HL-60 (cell line): Measurements from ENCODE around the gene GALNT17.
"Not testable (repeated sequence)": the region's sequence is repeated elsewhere in the genome, so short reads cannot be mapped to it uniquely, and the experiment has no call there.

Source experiments
- DNase-seq, 2 experiments: peaks; one replicate each; pipeline ENCODE4 v3.0.0-alpha.2; 2010 to 2020; ENCODE audit warnings: low read depth in 1 of 2, low spot score in 1 of 2
- H3K27ac ChIP-seq: fragments of 250-450 bp; sonication (Bioruptor Pico); replicated peaks from 2 replicates; pipeline ENCODE4 v1.5.1; 2020; ENCODE audit warnings: mild to moderate bottlenecking, moderate library complexity
- H3K27me3 ChIP-seq: fragments of 250-450 bp; sonication (Bioruptor Pico); 2 replicates; pipeline ENCODE4 v1.5.1; 2021; ENCODE audit warnings: mild to moderate bottlenecking, moderate library complexity; ENCODE audit not compliant: insufficient read depth, poor library complexity, severe bottlenecking
- H3K4me3 ChIP-seq: replicated peaks from 2 replicates; pipeline ENCODE4 v1.5.1; 2011; ENCODE audit warnings: mild to moderate bottlenecking, control low read depth, low read length; ENCODE audit not compliant: insufficient read depth
- CTCF ChIP-seq: IDR thresholded peaks from one replicate; pipeline ENCODE4 v1.5.1; 2011; ENCODE audit warnings: low read length, control low read depth, inconsistent platforms; ENCODE audit not compliant: insufficient read depth
- GABPA ChIP-seq: IDR thresholded peaks from 2 replicates; pipeline ENCODE4 v1.6.1; 2012; ENCODE audit warnings: low read depth
- POLR2AphosphoS5 ChIP-seq: IDR thresholded peaks from 2 replicates; pipeline ENCODE4 v1.6.1; 2012; ENCODE audit warnings: low read depth
- REST ChIP-seq: IDR thresholded peaks from 2 replicates; pipeline ENCODE4 v1.6.1; 2012; ENCODE audit warnings: low read depth; ENCODE audit not compliant: insufficient replicate concordance
- SPI1 ChIP-seq: IDR thresholded peaks from 2 replicates; pipeline ENCODE4 v1.6.1; 2012; ENCODE audit warnings: low read depth, mild to moderate bottlenecking, borderline replicate concordance

GALNT17 gene

GRCh38 chr7:71731740-71732139 lies 599.8 kb downstream of the GALNT17 start:
- no peak for TF ChIP-seq POLR2AphosphoS5
- no peak for TF ChIP-seq GABPA
- no peak for TF ChIP-seq CTCF
- TF ChIP-seq SPI1, result no peak
- TF ChIP-seq REST, result no peak
- no peak for DNase-seq
- no peak overlapping the region for H3K27ac ChIP-seq
- no peaks in the 10 kb centered on the region for H3K27me3 ChIP-seq
- no peak overlapping the region for H3K4me3 ChIP-seq

DNA sequence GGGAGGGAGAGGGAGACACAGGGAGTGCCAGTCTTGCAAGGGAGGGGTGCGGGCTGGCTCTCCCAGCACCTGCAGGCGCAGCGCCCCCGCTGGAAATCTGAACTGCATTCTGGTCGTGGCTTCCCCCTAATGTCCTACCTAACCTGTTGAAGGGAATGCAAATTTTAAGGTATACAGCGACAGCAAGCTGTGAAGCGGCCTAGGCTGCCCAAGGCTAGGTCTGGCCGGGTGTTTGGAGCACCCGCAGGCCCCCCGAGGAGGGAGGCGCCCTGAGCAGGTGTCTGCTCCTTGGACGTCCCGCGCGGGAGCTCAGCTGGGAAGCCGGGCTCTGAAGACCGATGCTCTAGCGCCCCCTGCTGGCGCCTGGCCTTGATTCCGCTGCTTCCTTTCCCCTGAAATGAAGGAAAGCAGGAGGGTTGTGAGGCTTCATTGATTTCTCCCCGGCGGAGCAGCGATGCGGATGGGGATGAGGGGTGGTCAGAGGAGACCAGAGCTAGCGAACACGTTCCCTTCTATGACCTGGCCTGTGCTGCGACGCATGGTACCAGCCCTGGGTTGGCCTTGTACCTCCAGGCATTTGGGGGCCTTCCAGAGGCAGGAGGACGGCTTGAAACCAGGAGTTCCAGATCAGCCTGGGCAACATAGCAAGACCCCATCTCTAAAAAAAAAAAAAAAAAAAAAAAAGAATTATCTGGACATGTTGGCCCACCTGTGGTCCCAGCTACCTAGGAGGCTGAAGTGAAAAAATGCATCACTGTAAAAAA lies 601.3 kb downstream of the GALNT17 start:
- peak; percentile 27 to 58 for DNase-seq
- Histone ChIP-seq H3K4me3 (no peak overlapping the region), H3K27ac (no peak overlapping the region), H3K27me3 (no peaks in the 10 kb centered on the region)
- no peak for TF ChIP-seq REST
- TF ChIP-seq CTCF, result peak; percentile 38

DNA sequence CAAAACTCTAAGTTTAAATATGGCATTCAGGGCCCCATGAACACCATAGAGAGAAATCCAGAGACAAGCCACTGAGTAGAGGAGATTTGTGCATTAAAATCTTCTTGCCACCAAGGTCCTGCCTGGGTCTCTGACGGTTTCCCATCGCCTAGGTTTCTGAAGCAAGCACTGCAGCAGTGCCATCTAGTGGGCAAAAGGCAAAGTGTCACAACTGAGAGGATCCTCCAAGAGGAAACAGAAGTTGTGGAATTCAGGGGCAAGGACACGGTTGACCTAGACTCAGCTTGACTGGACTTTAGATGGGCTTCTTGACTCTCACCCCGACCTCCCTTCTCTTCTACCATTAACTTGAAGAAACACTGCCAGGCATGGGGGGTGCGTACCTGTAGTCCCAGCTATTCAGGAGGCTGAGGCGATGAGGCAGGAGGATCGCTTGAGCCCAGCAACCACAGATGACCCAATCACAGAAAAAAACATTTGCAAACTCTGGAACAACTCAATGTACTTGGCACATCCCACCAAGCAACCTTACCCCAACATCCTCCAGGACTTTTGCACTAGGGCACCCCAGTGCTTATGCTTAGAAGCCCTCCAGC lies 604.1 kb downstream of the GALNT17 start:
- peak; percentile 63 for TF ChIP-seq CTCF
- TF ChIP-seq REST, result no peak
- peak; percentile 20 to 51 for DNase-seq
- Histone ChIP-seq H3K27ac (no peak overlapping the region), H3K27me3 (no peaks in the 10 kb centered on the region), H3K4me3 (no peak overlapping the region)

- not testable (repeated sequence) for H3K27ac ChIP-seq, H3K27me3 ChIP-seq, DNase-seq, H3K4me3 ChIP-seq
These were observed 606.1 kb downstream of the GALNT17 start for GRCh38 chr7:71737931-71738540.
